ENCODE data around the gene PLOD2.

- TF ChIP-seq POLR2A (IDR thresholded peaks at IDR 0.05; ENCODE audit: low read length): no peak
- TF ChIP-seq GATA1 (IDR thresholded peaks at IDR 0.05; ENCODE audit: low read depth, low read length): no peak
These were observed 20.2 kb upstream of the PLOD2 start for GRCh38 chr3:146181216-146181615.

Data from erythroblast (primary cell).